ENCODE measurements around the gene ZSCAN22. TPM values are rescaled to one million over a fixed set of nuclear protein-coding genes. Genes with fewer than 3 reads are reported as not detected.

Gene ZSCAN22
- total RNA-seq, 1 experiment from 2014 or later = not detected

DNA sequence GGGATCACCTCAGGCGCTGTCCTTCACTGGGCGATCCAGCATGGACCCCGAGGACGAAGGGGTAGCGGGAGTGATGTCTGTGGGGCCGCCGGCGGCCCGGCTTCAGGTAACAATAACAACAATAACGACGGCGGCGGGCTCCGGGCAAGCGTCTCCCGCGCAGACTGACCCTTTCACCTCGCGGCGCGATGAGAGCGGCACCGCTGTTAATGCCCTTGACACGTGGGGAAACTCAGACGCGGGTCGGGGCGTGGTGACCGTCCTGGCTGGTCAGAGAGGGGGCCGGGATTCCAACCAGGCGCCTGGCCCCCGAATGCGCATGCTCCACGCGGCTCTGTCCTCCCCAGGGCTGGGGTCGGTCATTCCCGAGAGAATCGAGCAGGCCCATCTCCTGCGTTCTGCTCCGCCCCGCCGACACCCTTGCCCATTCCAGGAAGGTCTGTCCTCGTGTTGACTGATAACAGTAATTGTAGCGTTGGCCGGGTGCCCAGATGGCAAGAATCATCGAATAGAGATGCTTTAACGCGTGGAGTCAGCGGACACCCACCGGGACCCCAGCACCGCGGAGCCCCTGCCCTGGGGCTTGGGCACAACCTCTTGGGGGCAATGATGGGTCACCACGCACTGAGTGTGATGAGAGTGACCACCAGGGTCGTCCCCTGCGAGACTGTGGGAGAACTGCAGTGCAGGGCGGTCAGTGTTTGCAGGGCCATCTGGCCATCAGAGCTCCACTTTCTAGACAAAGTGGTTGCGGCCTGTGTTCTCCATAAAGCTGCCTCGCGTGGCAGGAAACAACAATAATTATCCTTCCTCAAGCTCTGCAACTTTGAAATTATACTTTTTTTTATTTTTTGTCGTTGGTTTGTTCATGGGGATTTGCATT, 47.5 kb upstream of the ZSCAN22 start:
- no peaks in the 10 kb centered on the region for H3K27me3 ChIP-seq (ENCODE audit: insufficient read depth, low read depth)
- H2AFZ ChIP-seq = peak overlapping the region; percentile 95
- POLR2A ChIA-PET (ENCODE audit: unreplicated experiment) = no interaction called here
- peaks cover 6% of the 10 kb centered on the region; the same call in 1 of the 2 replicates for H3K4me1 ChIP-seq (replicated peaks; ENCODE audit: insufficient read depth)
- TF ChIP-seq EZH2 (IDR thresholded peaks at IDR 0.05; ENCODE audit: low read depth) = no peak
- TF ChIP-seq, protein P1, sequence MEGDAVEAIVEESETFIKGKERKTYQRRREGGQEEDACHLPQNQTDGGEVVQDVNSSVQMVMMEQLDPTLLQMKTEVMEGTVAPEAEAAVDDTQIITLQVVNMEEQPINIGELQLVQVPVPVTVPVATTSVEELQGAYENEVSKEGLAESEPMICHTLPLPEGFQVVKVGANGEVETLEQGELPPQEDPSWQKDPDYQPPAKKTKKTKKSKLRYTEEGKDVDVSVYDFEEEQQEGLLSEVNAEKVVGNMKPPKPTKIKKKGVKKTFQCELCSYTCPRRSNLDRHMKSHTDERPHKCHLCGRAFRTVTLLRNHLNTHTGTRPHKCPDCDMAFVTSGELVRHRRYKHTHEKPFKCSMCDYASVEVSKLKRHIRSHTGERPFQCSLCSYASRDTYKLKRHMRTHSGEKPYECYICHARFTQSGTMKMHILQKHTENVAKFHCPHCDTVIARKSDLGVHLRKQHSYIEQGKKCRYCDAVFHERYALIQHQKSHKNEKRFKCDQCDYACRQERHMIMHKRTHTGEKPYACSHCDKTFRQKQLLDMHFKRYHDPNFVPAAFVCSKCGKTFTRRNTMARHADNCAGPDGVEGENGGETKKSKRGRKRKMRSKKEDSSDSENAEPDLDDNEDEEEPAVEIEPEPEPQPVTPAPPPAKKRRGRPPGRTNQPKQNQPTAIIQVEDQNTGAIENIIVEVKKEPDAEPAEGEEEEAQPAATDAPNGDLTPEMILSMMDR (conservative IDR thresholded peaks at IDR 0.05) = no peak
- H3K9me3 ChIP-seq (ENCODE audit: insufficient read depth, low read depth) = no peaks in the 10 kb centered on the region
- no peaks in the 10 kb centered on the region for H3K9me2 ChIP-seq (ENCODE audit: insufficient read depth)
- no peaks in the 10 kb centered on the region; the same call in 1 of the 2 replicates for H4K20me1 ChIP-seq (ENCODE audit: insufficient read depth)
- intact Hi-C loops (cut with micrococcal nuclease; ENCODE audit: unreplicated experiment) = loop anchor here (2.0 kb wide), 2 partner anchors 48 to 96 kb away; partner anchors contain the start of genes ZNF274 and ZSCAN22
- peaks cover 26% of the 10 kb centered on the region for H3K79me2 ChIP-seq (ENCODE audit: low read depth)
- no peaks in the 10 kb centered on the region for H3K36me3 ChIP-seq (ENCODE audit: low read depth)
- H3K27ac ChIP-seq = no peak overlapping the region
- CTCF ChIA-PET = no interaction called here
- peak overlapping the region; percentile 79 for H3K4me3 ChIP-seq
- H3F3A ChIP-seq (ENCODE audit: insufficient read depth, low read depth) = peaks cover 6% of the 10 kb centered on the region; the same call in 1 of the 2 replicates
- H3K4me2 ChIP-seq = peak overlapping the region; percentile 74
- DNase-seq = peak; percentile 38 to 46
- BruUV-seq (replicated peaks) = TSS peak; percentile 49

DNA sequence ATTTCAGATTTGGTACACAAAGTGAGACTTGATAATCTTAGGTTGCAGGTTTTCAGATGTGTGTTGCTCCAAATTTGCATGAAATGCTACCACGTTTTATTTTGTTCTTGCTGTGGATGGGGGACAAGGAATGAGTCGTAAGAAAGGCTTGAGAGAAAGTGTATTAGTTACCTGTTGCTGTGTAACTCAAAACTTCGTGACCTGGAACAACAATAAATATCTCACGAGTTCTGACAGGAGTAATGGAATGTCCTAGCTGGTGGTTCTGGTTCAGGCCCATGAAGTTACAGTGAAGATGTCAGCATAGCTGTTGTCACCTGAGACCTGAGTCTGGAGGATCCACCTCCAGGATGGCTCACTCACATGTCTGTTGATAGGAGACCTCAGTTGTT, 46.9 kb upstream of the ZSCAN22 start:
- H3K27me3 ChIP-seq (ENCODE audit: insufficient read depth, low read depth) = no peaks in the 10 kb centered on the region
- no peak overlapping the region for H2AFZ ChIP-seq
- H3K79me2 ChIP-seq (ENCODE audit: low read depth) = peaks cover 26% of the 10 kb centered on the region
- H4K20me1 ChIP-seq (ENCODE audit: insufficient read depth) = no peaks in the 10 kb centered on the region; the same call in 1 of the 2 replicates
- DNase-seq = no peak
- H3K9me2 ChIP-seq (ENCODE audit: insufficient read depth) = no peaks in the 10 kb centered on the region
- H3K4me3 ChIP-seq = peak overlapping the region; percentile 79
- POLR2A ChIA-PET (ENCODE audit: unreplicated experiment) = no interaction called here
- H3F3A ChIP-seq (ENCODE audit: insufficient read depth, low read depth) = peaks cover 6% of the 10 kb centered on the region; the same call in 1 of the 2 replicates
- intact Hi-C loops (cut with micrococcal nuclease; ENCODE audit: unreplicated experiment) = loop anchor here (2.0 kb wide), 2 partner anchors 47 to 97 kb away; partner anchors contain the start of genes ZNF274 and ZSCAN22
- CTCF ChIA-PET = no interaction called here
- no peak overlapping the region for H3K27ac ChIP-seq
- no TSS peak for BruUV-seq (replicated peaks)
- H3K9me3 ChIP-seq (ENCODE audit: insufficient read depth, low read depth) = no peaks in the 10 kb centered on the region
- no peak for TF ChIP-seq EZH2 (IDR thresholded peaks at IDR 0.05; ENCODE audit: low read depth)
- TF ChIP-seq, protein P1 (conservative IDR thresholded peaks at IDR 0.05) = no peak
- H3K36me3 ChIP-seq (ENCODE audit: low read depth) = no peaks in the 10 kb centered on the region
- peaks cover 6% of the 10 kb centered on the region; the same call in 1 of the 2 replicates for H3K4me1 ChIP-seq (replicated peaks; ENCODE audit: insufficient read depth)
- peak overlapping the region; percentile 74 for H3K4me2 ChIP-seq

DNA sequence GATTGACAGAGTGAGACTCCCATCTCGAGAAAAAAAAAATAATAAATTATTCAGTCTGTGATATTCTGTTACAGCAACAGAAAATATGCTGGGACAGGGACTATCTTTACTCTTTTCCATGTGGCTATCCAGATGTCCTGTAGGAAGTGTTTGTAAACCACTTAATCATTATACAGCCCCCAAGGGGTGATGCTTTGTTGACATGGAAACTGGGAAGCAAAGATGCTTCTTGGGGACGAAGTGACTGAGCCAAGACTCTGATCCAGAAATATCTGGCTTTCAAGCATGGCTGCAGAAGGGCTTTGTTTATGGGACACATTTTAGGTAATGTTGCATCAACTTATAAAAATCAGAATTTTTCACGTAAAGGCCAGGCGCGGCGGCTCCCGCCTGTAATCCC, 42.6 kb upstream of the ZSCAN22 start:
- H3K4me2 ChIP-seq = no peak overlapping the region
- no peaks in the 10 kb centered on the region for H3K9me2 ChIP-seq (ENCODE audit: insufficient read depth)
- BruUV-seq (replicated peaks) = no TSS peak
- H3K4me1 ChIP-seq (replicated peaks; ENCODE audit: insufficient read depth) = peaks cover 6% of the 10 kb centered on the region; the same call in 1 of the 2 replicates
- ChIA-PET CTCF (no interaction called here), POLR2A (ENCODE audit: unreplicated experiment) (no interaction called here)
- H3K79me2 ChIP-seq (ENCODE audit: low read depth) = peaks cover 23% of the 10 kb centered on the region
- TF ChIP-seq, protein P1 (conservative IDR thresholded peaks at IDR 0.05) = no peak
- no peak for TF ChIP-seq EZH2 (IDR thresholded peaks at IDR 0.05; ENCODE audit: low read depth)
- peaks cover 6% of the 10 kb centered on the region; the same call in 1 of the 2 replicates for H3K36me3 ChIP-seq (ENCODE audit: low read depth)
- no peak overlapping the region for H3K4me3 ChIP-seq
- no peak overlapping the region for H2AFZ ChIP-seq
- no peak overlapping the region for H3K27ac ChIP-seq
- no peaks in the 10 kb centered on the region for H3K9me3 ChIP-seq (ENCODE audit: insufficient read depth, low read depth)
- H3F3A ChIP-seq (ENCODE audit: insufficient read depth, low read depth) = no peaks in the 10 kb centered on the region
- intact Hi-C loops (cut with micrococcal nuclease; ENCODE audit: unreplicated experiment) = no loop called here
- no peak for DNase-seq
- H4K20me1 ChIP-seq (ENCODE audit: insufficient read depth) = no peaks in the 10 kb centered on the region; the same call in 1 of the 2 replicates
- H3K27me3 ChIP-seq (ENCODE audit: insufficient read depth, low read depth) = no peaks in the 10 kb centered on the region

Measured in PC-9 (cell line).